Measurements from ENCODE around the gene LPGAT1.

DNA sequence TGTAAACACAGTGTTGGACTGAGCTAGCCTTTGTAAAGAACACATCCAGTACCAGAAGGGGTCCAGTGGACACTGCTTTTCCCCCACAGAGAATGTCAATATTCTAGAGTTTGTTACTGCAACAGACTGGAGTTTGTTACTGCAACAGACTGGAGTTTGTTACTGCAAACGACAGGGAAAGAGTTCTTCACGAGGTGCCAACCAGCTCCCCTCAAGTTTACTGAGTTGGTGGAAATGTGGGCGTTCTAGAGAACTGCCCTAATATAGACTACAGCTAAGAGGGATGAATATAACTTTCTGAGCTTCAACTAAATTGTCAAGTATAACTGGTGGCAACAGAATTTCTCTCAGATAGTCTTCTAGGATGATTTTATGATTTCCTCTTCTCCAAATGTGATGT, 81.3 kb downstream of the LPGAT1 start:
- TF ChIP-seq CTCF (IDR thresholded peaks at IDR 0.05; ENCODE audit: insufficient read depth, low read length) = no peak
- no peak for TF ChIP-seq REST (IDR thresholded peaks at IDR 0.05; ENCODE audit: insufficient replicate concordance, low read depth)
- no peak for TF ChIP-seq POLR2AphosphoS5 (IDR thresholded peaks at IDR 0.05; ENCODE audit: low read depth)
- no peak for TF ChIP-seq SPI1 (IDR thresholded peaks at IDR 0.05; ENCODE audit: borderline replicate concordance, low read depth)

Data from HL-60 (cell line).